ENCODE data around the gene ATG9A. TPM values are rescaled to one million over a fixed set of nuclear protein-coding genes. Genes with fewer than 3 reads are reported as not detected.

The ATG9A gene
- total and polyA plus RNA-seq, 2 of the 8 experiments (the other 6 are each of a cell fraction or from before 2014, with no cell fraction given): 43.6 to 66.8 TPM

GRCh38 chr2:219254590-219255201 is 25.3 kb upstream of the ATG9A start:
- Histone ChIP-seq H3K27me3 (replicated peaks in 1 of 4; ENCODE audit: control insufficient read depth in 3 of 4, extremely low read depth in 1 of 4, insufficient read depth in 3 of 4, low read length in 3 of 4) (peaks cover 16 to 43% (median 36%) of the 10 kb centered on the region in 4 experiments), H3K23ac (ENCODE audit: insufficient read length) (no peak overlapping the region), H3K18ac (ENCODE audit: extremely low read depth, low read length) (no peak overlapping the region), H2BK15ac (ENCODE audit: low read length) (no peak overlapping the region), H3K23me2 (ENCODE audit: low read depth, low read length) (peaks cover 17% of the 10 kb centered on the region), H2AFZ (ENCODE audit: low read length) (no peak overlapping the region), H2BK120ac (replicated peaks; ENCODE audit: low read depth, low read length) (no peak overlapping the region), H2BK5ac (ENCODE audit: low read depth, low read length) (no peak overlapping the region), H3K4me2 (ENCODE audit: insufficient read depth in 1 of 2, low read depth in 2 of 2, low read length in 2 of 2) (peak overlapping the region; percentile 85 to 92), H4K91ac (replicated peaks; ENCODE audit: insufficient read length, low read length) (no peak overlapping the region), H3K9ac (replicated peaks in 1 of 4; ENCODE audit: extremely low read depth in 1 of 4, low read depth in 3 of 4, low read length in 3 of 4) (no peak overlapping the region), H3K27ac (ENCODE audit: low read depth, low read length) (no peak overlapping the region), H3K56ac (replicated peaks; ENCODE audit: insufficient read length, low read depth, low read length) (no peak overlapping the region), H3K14ac (ENCODE audit: insufficient read length) (no peak overlapping the region), H4K8ac (ENCODE audit: extremely low read depth, insufficient read depth, low read length) (no peak overlapping the region), H3K79me2 (ENCODE audit: control insufficient read depth in 1 of 2, insufficient read depth in 2 of 2, low read length in 2 of 2) (no peaks in the 10 kb centered on the region), H2BK12ac (ENCODE audit: low read depth, low read length) (no peak overlapping the region), H3K4ac (replicated peaks; ENCODE audit: insufficient read length, low read depth, low read length) (no peak overlapping the region), H2BK20ac (ENCODE audit: low read length) (no peak overlapping the region), H4K20me1 (replicated peaks in 1 of 2; ENCODE audit: control insufficient read depth in 1 of 2, insufficient read depth in 2 of 2, low read length in 2 of 2) (peaks cover 0 to 2% of the 10 kb centered on the region in 2 experiments), H3K36me3 (ENCODE audit: control insufficient read depth in 2 of 4, insufficient read depth in 4 of 4, low read length in 3 of 4) (peaks cover 0 to 8% (median 3%) of the 10 kb centered on the region in 4 experiments; a peak in 4 of 8 replicates), H3K79me1 (ENCODE audit: low read depth, low read length) (peaks cover 2% of the 10 kb centered on the region; the same call in 1 of the 2 replicates), H3K4me1 (replicated peaks in 1 of 4; ENCODE audit: control insufficient read depth in 3 of 4, insufficient read depth in 4 of 4, low read length in 3 of 4) (peaks cover 5 to 12% (median 9%) of the 10 kb centered on the region in 4 experiments), H3K9me3 (ENCODE audit: insufficient read depth in 2 of 2, low read depth in 1 of 2, low read length in 1 of 2) (no peaks in the 10 kb centered on the region), H3K4me3 (ENCODE audit: extremely low read depth in 1 of 4, insufficient read depth in 2 of 4, low read depth in 3 of 4, low read length in 4 of 4) (peak overlapping the region in 3 of 4 experiments; percentile 9 to 64 (median 62); a peak in 6 of 8 replicates), H4K5ac (ENCODE audit: insufficient read length, low read depth, low read length) (no peak overlapping the region), H2AK5ac (ENCODE audit: low read depth, low read length) (no peak overlapping the region)
- POLR2A ChIA-PET (ENCODE audit: partially characterized antibody): interaction anchor here (0.6 to 14.9 kb wide), 11 partner anchors 9 to 195 kb away, joined by 3 to 190 read pairs (median 6); partner anchors contain the start of genes ABCB6, ANKZF1, ATG9A and DNAJB2
- DNase-seq (ENCODE audit: low read depth in 1 of 2, low spot score in 2 of 2) (no peak), FAIRE-seq (no peak)
- TF ChIP-seq POLR2A (IDR thresholded peaks at IDR 0.05; ENCODE audit: control extremely low read depth in 1 of 2, low read depth in 2 of 2, low read length in 2 of 2) (no peak), POLR2AphosphoS5 (IDR thresholded peaks at IDR 0.05; ENCODE audit: low read depth, low read length) (no peak), RNF2 (IDR thresholded peaks at IDR 0.05; ENCODE audit: borderline replicate concordance, low read depth, low read length, missing control alignments, poor library complexity, severe bottlenecking) (peak; percentile 16), EZH2 (IDR thresholded peaks at IDR 0.05; ENCODE audit: low read depth, low read length, severe bottlenecking) (peak; percentile 41), SUZ12 (IDR thresholded peaks at IDR 0.05; ENCODE audit: low read length) (peak; percentile 68; the same call in 1 of the 2 replicates), TEAD4 (IDR thresholded peaks at IDR 0.05; ENCODE audit: low read depth, low read length) (no peak), SAP30 (IDR thresholded peaks at IDR 0.05; ENCODE audit: insufficient read depth, insufficient replicate concordance, low read length) (no peak)
- CTCF ChIA-PET (ENCODE audit: partially characterized antibody): interaction anchor here (0.8 to 5.8 kb wide), 8 partner anchors 10 to 255 kb away, joined by 3 to 40 read pairs (median 4); partner anchors contain the start of genes DNAJB2, GLB1L and STK16
- 38% methylated on average over 12 of the region's 12 CpGs; no CpG with 5 or more reads in 1 of the 2 experiments for WGBS, 2 experiments (ENCODE audit: extremely low coverage in 1 of 2, insufficient coverage in 1 of 2, insufficient read length in 1 of 2, insufficient replicate concordance in 2 of 2, low coverage in 1 of 2, low lambda C conversion rate in 2 of 2, missing lambda C conversion rate in 1 of 2)
